ENCODE measurements around the gene THAP10. TPM values are rescaled to one million over a fixed set of nuclear protein-coding genes. Genes with fewer than 3 reads are reported as not detected.
A peak's percentile ranks its signal among the peaks of the same experiment; 100 is the strongest.

The THAP10 gene
- total and polyA plus RNA-seq, 9 of the 15 experiments (the other 6 are each of a cell fraction or from before 2014, with no cell fraction given): 0.04 to 0.28 (median 0.09) TPM; not detected in 3

DNA sequence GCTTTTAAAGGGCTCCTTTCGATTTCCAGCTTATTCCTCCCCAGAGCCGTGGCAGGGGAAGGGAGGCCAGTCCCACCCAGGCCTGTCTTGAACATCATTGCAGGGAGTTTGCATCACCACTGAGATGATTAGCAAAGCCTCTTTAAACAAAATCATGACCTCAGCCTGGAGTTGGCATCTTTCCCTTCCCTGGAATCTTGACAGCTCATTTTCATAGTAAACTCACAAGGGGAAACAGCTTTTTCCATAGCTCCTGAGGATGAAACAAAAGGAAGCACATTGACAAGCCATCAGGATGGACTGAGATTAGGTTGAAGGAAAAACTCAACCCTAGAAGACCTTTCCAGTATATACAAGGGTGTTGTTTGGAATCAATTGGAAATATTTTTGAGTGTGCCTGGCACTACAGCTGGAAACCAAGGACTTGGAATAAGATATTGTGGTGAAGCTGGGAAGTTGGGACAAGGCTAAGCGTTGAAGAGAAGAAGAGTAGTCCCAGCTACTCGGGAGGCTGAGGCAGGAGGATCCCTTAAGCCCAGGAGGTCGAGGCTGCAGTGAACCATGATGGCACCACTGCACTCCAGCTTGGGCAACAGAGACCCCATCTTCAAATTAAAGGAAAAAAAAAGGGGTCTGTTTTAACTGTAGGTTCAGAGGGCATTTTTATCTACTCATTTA lies 35.2 kb downstream of the THAP10 start (continued):
- TF ChIP-seq, protein P1, sequence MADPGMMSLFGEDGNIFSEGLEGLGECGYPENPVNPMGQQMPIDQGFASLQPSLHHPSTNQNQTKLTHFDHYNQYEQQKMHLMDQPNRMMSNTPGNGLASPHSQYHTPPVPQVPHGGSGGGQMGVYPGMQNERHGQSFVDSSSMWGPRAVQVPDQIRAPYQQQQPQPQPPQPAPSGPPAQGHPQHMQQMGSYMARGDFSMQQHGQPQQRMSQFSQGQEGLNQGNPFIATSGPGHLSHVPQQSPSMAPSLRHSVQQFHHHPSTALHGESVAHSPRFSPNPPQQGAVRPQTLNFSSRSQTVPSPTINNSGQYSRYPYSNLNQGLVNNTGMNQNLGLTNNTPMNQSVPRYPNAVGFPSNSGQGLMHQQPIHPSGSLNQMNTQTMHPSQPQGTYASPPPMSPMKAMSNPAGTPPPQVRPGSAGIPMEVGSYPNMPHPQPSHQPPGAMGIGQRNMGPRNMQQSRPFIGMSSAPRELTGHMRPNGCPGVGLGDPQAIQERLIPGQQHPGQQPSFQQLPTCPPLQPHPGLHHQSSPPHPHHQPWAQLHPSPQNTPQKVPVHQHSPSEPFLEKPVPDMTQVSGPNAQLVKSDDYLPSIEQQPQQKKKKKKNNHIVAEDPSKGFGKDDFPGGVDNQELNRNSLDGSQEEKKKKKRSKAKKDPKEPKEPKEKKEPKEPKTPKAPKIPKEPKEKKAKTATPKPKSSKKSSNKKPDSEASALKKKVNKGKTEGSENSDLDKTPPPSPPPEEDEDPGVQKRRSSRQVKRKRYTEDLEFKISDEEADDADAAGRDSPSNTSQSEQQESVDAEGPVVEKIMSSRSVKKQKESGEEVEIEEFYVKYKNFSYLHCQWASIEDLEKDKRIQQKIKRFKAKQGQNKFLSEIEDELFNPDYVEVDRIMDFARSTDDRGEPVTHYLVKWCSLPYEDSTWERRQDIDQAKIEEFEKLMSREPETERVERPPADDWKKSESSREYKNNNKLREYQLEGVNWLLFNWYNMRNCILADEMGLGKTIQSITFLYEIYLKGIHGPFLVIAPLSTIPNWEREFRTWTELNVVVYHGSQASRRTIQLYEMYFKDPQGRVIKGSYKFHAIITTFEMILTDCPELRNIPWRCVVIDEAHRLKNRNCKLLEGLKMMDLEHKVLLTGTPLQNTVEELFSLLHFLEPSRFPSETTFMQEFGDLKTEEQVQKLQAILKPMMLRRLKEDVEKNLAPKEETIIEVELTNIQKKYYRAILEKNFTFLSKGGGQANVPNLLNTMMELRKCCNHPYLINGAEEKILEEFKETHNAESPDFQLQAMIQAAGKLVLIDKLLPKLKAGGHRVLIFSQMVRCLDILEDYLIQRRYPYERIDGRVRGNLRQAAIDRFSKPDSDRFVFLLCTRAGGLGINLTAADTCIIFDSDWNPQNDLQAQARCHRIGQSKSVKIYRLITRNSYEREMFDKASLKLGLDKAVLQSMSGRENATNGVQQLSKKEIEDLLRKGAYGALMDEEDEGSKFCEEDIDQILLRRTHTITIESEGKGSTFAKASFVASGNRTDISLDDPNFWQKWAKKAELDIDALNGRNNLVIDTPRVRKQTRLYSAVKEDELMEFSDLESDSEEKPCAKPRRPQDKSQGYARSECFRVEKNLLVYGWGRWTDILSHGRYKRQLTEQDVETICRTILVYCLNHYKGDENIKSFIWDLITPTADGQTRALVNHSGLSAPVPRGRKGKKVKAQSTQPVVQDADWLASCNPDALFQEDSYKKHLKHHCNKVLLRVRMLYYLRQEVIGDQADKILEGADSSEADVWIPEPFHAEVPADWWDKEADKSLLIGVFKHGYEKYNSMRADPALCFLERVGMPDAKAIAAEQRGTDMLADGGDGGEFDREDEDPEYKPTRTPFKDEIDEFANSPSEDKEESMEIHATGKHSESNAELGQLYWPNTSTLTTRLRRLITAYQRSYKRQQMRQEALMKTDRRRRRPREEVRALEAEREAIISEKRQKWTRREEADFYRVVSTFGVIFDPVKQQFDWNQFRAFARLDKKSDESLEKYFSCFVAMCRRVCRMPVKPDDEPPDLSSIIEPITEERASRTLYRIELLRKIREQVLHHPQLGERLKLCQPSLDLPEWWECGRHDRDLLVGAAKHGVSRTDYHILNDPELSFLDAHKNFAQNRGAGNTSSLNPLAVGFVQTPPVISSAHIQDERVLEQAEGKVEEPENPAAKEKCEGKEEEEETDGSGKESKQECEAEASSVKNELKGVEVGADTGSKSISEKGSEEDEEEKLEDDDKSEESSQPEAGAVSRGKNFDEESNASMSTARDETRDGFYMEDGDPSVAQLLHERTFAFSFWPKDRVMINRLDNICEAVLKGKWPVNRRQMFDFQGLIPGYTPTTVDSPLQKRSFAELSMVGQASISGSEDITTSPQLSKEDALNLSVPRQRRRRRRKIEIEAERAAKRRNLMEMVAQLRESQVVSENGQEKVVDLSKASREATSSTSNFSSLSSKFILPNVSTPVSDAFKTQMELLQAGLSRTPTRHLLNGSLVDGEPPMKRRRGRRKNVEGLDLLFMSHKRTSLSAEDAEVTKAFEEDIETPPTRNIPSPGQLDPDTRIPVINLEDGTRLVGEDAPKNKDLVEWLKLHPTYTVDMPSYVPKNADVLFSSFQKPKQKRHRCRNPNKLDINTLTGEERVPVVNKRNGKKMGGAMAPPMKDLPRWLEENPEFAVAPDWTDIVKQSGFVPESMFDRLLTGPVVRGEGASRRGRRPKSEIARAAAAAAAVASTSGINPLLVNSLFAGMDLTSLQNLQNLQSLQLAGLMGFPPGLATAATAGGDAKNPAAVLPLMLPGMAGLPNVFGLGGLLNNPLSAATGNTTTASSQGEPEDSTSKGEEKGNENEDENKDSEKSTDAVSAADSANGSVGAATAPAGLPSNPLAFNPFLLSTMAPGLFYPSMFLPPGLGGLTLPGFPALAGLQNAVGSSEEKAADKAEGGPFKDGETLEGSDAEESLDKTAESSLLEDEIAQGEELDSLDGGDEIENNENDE (IDR thresholded peaks at IDR 0.05; ENCODE audit: low read depth, low read length): no peak
- TF ChIP-seq CHCHD3 (CRISPR knock-in tag; IDR thresholded peaks at IDR 0.05) (no peak), ESRRB (CRISPR knock-in tag; IDR thresholded peaks at IDR 0.05; ENCODE audit: borderline replicate concordance) (no peak), RBM39 (optimal IDR thresholded peaks at IDR 0.05; ENCODE audit: low read depth, low read length) (no peak), MCM7 (IDR thresholded peaks at IDR 0.05) (no peak), BACH1 (tag; IDR thresholded peaks at IDR 0.05) (peak; percentile 46; the same call in 1 of the 2 replicates), FOXK2 (conservative IDR thresholded peaks at IDR 0.05 in 1 of 2, IDR thresholded peaks at IDR 0.05 in 1 of 2; ENCODE audit: low read depth in 2 of 2) (no peak)
- TF ChIP-seq, protein P2, sequence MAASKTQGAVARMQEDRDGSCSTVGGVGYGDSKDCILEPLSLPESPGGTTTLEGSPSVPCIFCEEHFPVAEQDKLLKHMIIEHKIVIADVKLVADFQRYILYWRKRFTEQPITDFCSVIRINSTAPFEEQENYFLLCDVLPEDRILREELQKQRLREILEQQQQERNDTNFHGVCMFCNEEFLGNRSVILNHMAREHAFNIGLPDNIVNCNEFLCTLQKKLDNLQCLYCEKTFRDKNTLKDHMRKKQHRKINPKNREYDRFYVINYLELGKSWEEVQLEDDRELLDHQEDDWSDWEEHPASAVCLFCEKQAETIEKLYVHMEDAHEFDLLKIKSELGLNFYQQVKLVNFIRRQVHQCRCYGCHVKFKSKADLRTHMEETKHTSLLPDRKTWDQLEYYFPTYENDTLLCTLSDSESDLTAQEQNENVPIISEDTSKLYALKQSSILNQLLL (CRISPR knock-in tag; IDR thresholded peaks at IDR 0.05; ENCODE audit: borderline replicate concordance): no peak
- TF ChIP-seq, protein P3, sequence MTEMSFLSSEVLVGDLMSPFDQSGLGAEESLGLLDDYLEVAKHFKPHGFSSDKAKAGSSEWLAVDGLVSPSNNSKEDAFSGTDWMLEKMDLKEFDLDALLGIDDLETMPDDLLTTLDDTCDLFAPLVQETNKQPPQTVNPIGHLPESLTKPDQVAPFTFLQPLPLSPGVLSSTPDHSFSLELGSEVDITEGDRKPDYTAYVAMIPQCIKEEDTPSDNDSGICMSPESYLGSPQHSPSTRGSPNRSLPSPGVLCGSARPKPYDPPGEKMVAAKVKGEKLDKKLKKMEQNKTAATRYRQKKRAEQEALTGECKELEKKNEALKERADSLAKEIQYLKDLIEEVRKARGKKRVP (CRISPR knock-in tag; IDR thresholded peaks at IDR 0.05): peak; percentile 69

All from K562 (cell line).